Hematopoietic multipotent progenitor cell treated with erythropoietin and hydrocortisone succinate and interleukin-3 and kit ligand, for 4 days (in vitro differentiated cells): Measurements from ENCODE around the gene NDUFS7.
"Not testable (repeated sequence)": the region's sequence is repeated elsewhere in the genome, so short reads cannot be mapped to it uniquely, and the experiment has no call there.

ENCODE experiments used
- DNase-seq: peaks from one replicate; pipeline ENCODE4 v3.0.0-alpha.2; 2015

NDUFS7 gene

DNA sequence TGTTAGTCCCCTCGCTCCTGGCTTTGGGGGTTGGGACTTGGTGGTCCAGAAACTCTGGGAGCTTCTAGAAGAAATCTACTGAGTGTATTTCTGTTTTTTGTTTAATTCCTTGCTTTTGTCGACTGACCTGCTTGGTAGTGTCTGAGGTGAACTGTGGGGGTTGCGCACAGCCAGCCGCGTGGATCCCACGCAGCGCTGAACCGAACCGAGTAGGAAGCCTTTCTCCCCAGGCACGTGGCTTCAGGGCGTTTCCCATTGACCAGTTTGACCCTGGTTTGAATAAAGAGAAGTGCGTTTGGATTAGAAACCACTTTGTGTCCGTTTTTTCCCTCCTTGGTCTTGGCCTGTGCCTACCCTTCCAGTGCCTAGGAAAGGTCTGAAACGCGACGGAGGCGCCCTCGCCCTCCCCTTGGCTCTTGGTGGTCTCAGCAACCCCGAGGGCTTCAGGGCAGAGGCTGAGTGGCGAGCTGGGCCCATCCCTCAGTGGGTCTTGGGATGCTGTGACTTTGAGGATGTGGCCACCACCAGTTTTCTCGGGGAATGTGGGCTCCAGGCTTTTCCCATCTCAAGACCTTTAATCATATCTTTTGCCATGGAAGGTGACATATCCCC lies 51.8 kb downstream of the NDUFS7 start:
- no peak for DNase-seq

DNA sequence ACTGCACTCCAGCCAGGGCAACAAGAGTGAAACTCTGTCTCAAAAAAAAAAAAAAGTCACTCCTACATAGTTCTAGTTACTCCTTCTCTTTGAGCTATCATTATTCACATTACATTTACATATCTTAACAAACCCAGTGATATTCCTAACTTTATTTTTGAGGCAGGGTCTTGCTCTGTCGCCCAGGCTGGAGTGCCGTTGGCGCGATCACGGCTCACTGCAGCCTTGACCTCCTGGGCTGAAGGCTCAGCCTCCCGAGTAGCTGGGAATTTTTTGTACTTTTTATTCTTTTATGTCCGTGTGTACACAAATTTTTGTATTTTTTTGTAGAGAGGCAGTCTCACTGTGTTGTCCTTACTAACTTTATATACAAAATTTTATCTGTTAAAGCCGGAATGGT lies 53.9 kb downstream of the NDUFS7 start:
- DNase-seq = no peak

DNA sequence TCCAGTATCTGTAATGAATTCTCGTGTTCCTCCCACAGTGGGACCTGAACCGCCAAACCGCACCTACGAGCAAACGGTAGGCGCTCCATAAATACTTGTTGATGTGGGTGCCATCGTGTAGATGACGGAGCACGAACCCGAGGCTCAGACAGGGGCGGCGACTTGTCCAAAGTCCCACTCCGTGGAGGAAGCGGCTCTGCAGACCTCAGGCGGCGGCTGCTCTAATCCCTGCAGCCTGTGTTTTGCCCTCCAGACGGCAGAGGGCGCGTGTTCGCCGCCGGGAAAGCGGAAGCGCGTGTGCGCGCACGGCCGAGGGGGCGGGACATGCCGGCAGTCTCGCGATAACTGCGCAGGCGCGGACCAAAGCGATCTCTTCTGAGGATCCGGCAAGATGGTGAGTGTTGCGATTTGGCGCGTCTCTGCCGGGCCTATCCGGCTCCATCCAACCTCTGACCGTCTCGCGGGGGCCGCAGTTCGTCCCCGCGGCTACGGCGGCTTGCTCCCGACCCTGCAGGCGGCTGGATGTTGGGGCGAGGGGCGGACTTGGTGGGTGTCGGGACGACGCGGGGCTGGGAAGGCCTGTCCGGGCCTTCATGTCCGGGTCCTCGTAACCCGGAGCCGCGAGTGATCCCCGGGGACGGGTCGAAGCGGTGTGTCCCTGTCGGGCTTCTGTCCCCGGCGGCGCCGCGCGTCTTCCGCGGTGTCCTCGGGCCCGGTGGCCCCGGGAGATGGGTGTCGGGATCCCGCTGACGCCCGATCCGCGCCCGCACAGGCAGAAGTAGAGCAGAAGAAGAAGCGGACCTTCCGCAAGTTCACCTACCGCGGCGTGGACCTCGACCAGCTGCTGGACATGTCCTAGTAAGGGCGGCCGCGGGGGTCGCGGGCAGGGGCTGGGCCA lies 54.6 kb downstream of the NDUFS7 start, which contains the start of gene RPS15:
RPS15 (plus strand) TSS at position 362 of the 898 bp plus-strand sequence; CDS start at position 392, 30 bp downstream.
- DNase-seq = peak; percentile 97

DNA sequence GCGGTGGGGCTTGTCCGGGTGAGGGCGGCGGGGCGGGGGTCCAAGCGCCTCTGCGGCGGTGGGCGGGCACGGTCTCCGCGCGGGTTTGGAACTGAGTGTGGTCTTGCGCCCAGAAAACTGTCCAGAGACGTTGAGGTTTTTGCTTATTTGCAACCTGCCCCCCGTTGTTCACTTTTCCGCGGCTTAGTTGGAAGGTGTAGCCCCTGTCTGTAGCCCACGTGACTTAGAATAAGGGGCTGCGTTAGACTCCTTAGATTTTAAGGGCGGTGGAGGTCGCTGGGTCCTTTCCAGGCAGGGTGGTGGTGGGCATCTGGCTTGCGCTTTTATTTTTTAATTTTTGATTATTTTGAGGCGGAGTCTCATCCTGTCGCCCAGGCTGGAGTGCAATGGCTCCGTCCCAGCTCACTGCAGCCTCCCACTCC lies 55.2 kb downstream of the NDUFS7 start:
- DNase-seq = peak; percentile 45

DNA sequence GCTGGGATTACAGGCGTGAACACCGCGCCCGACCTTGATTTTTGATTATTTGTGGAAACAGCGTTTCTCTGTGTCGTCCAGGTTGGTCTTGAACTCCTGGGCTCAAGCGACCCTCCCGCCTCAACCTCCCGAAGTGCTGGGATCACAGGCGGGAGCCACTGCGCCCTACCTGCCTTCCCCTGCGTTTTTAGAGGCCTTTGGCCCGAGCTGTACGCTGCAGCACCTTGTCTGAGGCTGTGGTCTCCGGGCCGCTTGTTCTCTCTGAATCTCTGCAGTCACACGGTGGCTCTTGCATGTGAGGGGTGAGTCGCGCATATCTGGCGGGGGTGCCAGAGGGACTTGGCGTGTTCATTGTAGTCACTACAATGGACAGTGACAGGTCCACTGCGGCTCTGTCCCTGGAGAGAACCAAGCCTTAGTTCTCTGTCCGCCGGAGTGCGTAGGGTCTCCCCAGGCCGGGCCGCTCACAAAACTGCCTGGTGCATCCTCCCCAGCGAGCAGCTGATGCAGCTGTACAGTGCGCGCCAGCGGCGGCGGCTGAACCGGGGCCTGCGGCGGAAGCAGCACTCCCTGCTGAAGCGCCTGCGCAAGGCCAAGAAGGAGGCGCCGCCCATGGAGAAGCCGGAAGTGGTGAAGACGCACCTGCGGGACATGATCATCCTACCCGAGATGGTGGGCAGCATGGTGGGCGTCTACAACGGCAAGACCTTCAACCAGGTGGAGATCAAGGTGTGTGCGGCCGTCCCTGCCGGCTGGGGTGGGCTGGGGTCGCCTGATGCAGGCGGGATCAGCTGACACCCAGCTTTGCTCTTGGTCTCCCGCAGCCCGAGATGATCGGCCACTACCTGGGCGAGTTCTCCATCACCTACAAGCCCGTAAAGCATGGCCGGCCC lies 56.1 kb downstream of the NDUFS7 start:
- not testable (repeated sequence) for DNase-seq

DNA sequence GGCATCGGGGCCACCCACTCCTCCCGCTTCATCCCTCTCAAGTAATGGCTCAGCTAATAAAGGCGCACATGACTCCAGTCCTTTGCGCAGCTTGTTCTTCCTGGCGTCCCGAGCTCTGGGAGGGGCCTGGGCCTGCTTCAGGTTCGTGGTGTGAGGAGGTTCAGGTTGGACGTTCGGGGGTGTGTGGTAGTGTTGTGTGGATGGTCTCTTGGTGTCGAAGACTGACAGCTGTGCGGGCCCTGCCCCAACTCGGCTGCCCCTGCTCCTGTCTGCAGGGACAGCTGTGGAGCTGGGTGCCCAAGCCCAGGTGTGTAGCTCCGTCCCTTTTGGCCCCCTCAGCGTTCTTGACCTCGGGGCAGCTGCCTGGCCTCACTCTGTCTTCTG lies 56.7 kb downstream of the NDUFS7 start:
- no peak for DNase-seq

DNA sequence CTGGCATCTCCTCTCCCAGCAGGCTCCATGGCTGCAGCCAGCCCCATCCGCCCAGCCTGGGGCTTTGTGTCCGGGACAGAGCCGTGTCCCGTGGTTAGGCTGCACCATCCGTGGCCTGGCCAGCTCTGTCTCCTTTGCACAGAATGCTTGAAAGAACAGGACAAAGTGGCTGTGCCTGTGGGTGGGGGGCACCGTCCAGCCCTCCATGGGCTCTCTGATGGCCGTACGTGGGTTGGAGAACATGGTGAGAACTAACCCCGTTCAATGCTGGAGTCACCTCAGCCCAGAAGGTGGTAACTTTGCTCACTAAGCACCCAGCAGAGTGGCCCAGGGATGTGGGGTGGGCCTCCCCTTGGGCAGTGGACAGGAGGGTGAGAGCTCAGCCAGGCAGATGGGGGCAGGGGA lies 57.3 kb downstream of the NDUFS7 start:
- no peak for DNase-seq

DNA sequence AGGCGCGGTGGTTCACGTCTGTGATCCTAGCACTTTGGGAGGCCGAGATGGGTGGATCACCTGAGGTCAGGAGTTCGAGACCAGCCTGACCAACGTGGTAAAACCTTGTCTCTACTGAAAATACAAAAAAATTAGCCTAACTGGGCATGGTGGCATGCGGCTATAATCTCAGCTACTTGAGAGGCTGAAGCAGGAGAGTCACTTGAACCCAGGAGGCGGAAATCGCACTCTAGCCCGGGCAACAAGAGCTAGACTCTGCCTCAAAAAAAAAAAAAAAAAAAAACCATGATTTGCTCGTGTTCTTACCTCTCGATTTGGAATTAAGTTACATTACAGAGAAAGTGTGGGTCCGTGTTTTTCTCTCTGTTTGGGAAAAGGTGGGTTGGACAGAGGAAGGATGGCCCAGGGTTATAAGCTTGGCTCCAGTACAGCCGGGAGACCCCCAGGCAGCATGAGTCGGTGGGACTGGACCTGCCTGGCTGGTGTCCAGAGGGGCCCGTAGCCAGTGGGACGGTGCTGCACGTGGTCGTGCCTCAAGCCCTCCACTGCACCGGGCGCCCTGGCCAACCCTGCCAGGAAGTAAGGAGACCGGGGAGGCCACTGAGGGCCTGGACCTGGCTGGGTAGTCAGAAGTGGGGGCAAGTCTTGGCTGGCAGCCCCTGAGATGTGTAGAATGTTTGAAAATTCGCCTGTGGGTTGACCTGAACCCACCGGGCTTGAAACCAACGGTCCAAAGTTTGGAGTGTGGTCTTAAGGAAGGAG lies 58.2 kb downstream of the NDUFS7 start:
- DNase-seq = no peak
